ENCODE data around the gene NALCN.

The NALCN gene

DNA sequence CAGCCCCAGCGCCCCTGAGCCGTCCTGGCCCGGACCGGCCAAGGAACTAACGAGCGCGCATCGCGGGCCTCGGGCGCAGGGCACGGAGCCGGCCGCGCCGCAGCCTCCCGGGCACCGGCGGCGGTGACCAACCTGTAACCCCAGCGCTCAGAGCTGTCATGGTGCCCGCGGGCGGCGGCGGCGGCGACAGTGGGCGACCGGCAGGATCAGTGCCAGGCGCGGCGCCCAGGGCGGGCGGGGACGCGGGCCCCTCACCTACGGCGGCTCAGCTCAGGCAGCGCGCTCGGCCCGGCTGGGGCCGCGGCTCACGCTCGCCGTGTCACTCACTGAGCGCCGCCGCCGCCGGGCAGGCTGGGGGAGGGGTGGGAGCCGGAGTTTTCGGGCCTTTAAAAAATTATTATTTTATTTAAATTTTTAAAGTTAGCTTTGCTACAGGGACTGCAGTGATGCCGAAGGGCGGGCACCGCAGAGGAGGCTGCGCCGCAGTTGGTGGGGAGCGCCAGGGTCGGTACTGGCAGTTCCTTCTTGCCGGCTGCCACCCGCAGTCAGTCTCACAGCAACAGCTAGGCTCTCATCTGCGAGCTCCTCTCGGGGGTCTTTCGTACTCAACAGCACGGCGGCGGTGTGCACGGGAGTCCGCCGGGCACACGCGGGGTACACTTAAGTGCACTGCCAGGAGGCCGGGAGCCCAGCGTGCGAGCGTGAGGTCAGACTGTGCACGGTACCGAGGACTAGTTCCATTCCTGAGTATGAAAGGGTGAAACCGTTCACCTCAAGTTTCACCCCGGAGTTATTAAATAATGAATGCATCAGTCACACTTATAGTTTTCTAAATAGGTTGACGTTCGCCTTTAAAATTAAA lies at the start of gene NALCN:
Gene NALCN (minus strand): TSS at position 328 of the 862 bp plus-strand sequence. CDS start 17,382 bp downstream, outside the sequence.
- DNase-seq (ENCODE audit: low read depth), result peak; percentile 33

DNA sequence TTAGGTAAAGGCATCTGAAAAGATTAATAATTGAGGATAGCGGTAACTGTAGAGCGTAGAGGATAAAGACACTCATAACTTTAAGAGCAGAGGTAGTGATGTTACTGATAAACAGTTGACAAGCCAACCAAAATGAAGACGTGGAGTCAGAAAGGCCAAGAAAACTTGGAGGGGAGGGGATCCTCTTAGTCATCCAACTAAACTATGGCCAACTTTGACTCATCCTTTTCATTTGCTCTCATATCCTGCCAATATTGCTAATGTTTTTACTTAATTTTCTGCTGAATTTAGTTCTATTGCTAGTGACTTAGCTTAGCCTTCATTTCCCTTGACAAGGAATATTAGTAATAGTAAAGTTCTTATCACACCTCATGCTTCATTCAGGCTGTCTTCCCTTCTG lies 49.6 kb upstream of the NALCN start:
- DNase-seq (ENCODE audit: low read depth), result peak; percentile 60

DNA sequence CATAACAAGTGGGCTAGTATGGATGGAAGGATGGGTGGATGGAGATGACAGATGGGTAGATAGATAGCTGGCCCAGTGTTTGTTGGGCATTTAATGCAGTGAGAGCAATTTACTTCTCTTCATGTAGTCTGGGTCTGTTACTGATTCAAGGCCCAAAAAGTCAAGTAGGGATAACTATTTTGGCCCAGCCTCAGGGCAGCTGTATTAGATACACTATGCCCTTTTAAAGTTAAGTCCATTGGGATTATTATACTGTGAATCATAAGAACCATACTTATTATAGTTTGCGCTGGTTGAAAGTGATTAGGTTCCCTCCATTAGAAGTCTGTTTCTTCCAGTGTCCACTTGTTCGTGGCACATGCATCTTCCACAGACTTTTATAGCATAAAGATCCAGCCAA lies 40.9 kb upstream of the NALCN start:
- peak; percentile 13 for DNase-seq (ENCODE audit: low read depth)

DNA sequence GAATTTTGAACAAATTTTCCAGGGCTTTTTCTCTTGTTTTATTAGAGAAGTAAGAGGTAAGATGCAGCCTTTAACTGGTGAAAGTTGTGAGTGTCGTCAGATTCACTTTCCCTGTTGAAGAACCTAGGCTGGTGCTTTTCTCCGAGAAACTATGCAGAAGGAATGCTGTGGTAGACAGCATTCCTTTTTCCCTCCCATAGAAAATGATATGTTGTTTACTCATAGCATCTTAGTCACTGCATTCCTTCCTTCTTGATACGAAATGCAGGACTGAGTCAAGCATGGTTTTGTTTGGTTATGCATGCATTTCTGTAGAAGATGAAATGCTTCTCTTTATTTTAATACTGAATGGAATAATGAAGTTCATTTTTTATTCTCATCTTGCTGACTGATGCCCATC lies 39.6 kb upstream of the NALCN start:
- DNase-seq (ENCODE audit: low read depth), result peak; percentile 94

- peak; percentile 60 for DNase-seq (ENCODE audit: low read depth)
Measured at GRCh38 chr13:101454767-101455166, 38.5 kb upstream of the NALCN start.

GRCh38 chr13:101453784-101454201 lies 37.5 kb upstream of the NALCN start:
- peak; percentile 19 for DNase-seq (ENCODE audit: low read depth)

DNA sequence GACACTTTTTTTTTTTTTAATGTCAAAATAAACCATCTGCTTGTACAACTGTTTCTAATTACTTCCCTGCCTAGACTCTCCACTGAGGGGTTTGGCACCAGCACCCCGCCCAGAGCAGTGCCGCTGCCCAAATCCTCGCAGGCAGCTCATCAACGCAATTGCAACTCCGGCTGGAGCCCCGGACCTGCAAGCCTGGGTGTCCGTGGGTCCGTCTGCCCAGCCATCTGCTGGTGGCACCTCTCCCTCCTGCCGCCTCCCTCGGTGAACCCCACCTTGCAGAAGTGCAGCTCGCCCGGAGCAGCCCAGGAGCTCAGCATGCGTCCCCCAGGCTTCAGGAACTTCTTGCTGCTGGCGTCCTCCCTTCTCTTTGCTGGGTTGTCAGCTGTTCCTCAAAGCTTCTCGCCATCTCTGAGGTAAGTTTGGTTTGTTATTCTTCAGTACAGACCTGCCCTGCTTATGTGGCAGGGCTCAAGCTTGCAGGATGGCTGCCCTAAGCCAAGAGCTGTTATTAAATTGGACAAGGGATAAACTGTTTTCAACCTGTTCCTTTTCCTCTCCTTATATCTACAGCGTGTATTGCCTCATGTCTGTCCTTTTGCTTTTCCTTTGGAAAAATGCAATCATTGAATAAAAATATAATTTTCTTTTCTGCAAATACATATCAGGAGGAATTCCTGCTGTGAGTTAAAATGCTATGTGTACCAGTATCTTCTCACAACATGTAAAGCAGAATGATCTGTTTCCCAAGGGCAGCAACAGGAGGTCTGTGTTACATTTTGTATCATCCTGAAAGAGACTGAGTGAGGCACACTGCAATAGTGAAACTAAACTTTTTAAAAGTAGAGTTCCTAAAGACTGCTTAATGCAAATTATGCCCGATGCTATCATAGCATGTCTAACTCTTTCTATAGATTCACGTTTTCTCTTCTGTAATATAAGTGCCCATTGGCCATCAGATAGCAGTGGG lies 36.5 kb upstream of the NALCN start, which contains the start of gene ITGBL1:
Gene ITGBL1 (plus strand): TSS at position 157 of the 967 bp plus-strand sequence. CDS start 159 bp downstream, at position 316.
- DNase-seq (ENCODE audit: low read depth), result peak; percentile 54

GRCh38 chr13:101451641-101452040 lies 35.3 kb upstream of the NALCN start:
- no peak for DNase-seq (ENCODE audit: low read depth)

GRCh38 chr13:101450749-101451130 lies 34.4 kb upstream of the NALCN start:
- no peak for DNase-seq (ENCODE audit: low read depth)

GRCh38 chr13:101449790-101450748 lies 33.8 kb upstream of the NALCN start:
- peak; percentile 92 for DNase-seq (ENCODE audit: low read depth)

DNA sequence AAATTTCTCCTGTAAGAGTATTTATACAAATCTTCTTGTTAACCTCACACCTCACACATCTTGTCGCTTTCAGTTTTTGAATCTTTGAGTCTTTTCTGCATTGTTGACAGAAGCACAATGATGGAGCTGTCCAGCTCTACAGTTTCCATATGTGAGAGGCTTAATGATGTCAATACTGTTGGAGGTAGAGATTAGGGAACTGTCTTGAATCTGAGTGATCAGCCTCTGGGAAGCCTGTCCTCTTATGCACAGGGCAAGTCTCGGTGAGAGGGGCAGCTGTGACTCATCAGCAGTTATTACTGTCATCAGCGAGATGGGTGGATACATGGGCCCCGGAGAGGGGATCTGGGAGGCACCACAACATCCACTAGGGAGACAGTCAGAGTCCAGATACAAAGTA lies 31.5 kb upstream of the NALCN start:
- peak; percentile 5 for DNase-seq (ENCODE audit: low read depth)

GRCh38 chr13:101434486-101434885 lies 18.2 kb upstream of the NALCN start:
- peak; percentile 13 for DNase-seq (ENCODE audit: low read depth)

GRCh38 chr13:101433895-101434294 lies 17.6 kb upstream of the NALCN start:
- no peak for DNase-seq (ENCODE audit: low read depth)

DNA sequence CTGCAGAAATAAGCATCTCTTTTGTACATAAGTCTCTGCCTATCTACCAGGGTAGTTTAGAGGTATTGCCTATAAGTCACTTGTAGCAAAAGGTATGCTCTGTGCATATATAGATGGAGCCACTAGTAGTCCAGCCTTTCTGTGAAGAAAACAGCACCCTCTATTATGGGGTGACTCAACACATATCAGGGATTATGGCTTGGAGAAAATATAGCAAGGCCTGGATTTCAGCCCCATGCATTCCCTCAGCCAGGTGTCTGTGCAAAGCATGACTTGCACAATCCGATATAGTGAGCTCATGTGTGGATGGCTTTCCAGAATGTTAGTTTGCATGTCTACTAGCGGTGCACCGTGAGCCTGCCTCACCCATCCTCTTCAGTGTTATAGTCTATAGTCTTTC lies 13.4 kb upstream of the NALCN start:
- DNase-seq (ENCODE audit: low read depth), result no peak

DNA sequence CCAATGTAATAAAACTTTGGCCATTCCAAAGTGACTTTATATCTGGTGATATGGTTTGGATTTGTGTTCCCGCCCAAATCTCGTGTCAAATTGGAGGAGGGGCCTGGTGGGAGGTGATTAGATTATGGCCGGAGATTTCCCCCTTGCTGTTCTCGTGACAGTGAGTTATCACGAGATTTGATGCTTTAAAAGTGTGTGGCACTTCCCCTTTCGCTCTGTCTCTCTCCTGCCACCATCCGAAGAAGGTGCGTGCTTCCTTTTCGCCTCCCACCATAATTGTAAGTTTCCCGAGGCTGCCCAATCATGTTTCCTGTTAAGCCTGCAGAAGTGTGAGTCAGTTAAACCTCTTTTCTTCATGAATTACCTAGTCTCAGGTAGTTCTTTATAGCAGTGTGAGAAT lies 9.3 kb upstream of the NALCN start:
- DNase-seq (ENCODE audit: low read depth), result no peak

GRCh38 chr13:101425156-101425471 lies 8.8 kb upstream of the NALCN start:
- DNase-seq (ENCODE audit: low read depth), result no peak

GRCh38 chr13:101424381-101425155 lies 8.3 kb upstream of the NALCN start:
- DNase-seq (ENCODE audit: low read depth), result peak; percentile 21

GRCh38 chr13:101423872-101424271 lies 7.6 kb upstream of the NALCN start:
- no peak for DNase-seq (ENCODE audit: low read depth)

DNA sequence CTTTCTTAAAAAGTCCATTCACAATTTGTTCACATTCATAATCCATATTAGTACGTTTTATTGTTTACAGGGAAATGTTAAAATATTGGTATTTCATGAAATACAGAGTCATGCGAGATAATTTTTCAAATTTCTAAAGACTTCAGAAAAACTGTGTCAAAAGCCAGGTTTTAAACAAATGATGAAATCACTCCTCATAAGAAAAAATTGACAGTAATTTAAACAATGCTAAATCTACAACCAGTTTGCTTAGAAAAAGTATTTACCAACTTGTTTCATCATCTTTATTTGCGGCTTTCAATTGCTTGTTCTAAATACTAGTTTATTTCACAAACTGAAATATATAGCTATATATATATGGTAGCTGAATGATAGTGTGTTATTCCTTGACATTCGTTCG lies 1.2 kb upstream of the NALCN start:
- DNase-seq (ENCODE audit: low read depth), result no peak

GRCh38 chr13:101417043-101417406 lies 717 bp upstream of the NALCN start:
- peak; percentile 49 for DNase-seq (ENCODE audit: low read depth)
